ENCODE data around the gene USP8. TPM values are rescaled to one million over a fixed set of nuclear protein-coding genes. Genes with fewer than 3 reads are reported as not detected.

Gene USP8
- total RNA-seq, 2 experiments from 2014 or later = 39.7 to 43.7 TPM

GRCh38 chr15:50426428-50426827, 2.2 kb downstream of the USP8 start:
- Mint-ChIP-seq H3K9me3 (no peaks in the 10 kb centered on the region), H3K4me1 (ENCODE audit: low read depth) (peaks cover 39% of the 10 kb centered on the region), H3K27ac (no peak overlapping the region), H3K36me3 (ENCODE audit: low read depth) (peaks cover 11% of the 10 kb centered on the region), H3K4me3 (peak overlapping the region; percentile 10), H3K27me3 (no peaks in the 10 kb centered on the region)
- DNase-seq (no peak), ATAC-seq (no peak)
- no peak for TF ChIP-seq CTCF (IDR thresholded peaks at IDR 0.05)
- ChIA-PET POLR2A (interaction anchor here (1.3 kb wide), 1 partner anchor 58 kb away, joined by 3 read pairs; no protein-coding TSS in a partner anchor), CTCF (no interaction called here)
- intact Hi-C loops (cut with micrococcal nuclease) = no loop called here

GRCh38 chr15:50431204-50431603, 7.0 kb downstream of the USP8 start:
- peaks cover 26% of the 10 kb centered on the region for H3K36me3 Mint-ChIP-seq (ENCODE audit: low read depth)
- no peaks in the 10 kb centered on the region for H3K9me3 Mint-ChIP-seq
- DNase-seq = no peak
- H3K4me1 Mint-ChIP-seq (ENCODE audit: low read depth) = peaks cover 46% of the 10 kb centered on the region
- H3K4me3 Mint-ChIP-seq = no peak overlapping the region
- TF ChIP-seq CTCF (IDR thresholded peaks at IDR 0.05) = no peak
- CTCF ChIA-PET = interaction anchor here (0.9 kb wide), 1 partner anchor 19 kb away, joined by 4 read pairs; no protein-coding TSS in a partner anchor
- H3K27ac Mint-ChIP-seq = no peak overlapping the region
- intact Hi-C loops (cut with micrococcal nuclease) = no loop called here
- POLR2A ChIA-PET = no interaction called here
- no peaks in the 10 kb centered on the region for H3K27me3 Mint-ChIP-seq
- ATAC-seq = no peak

GRCh38 chr15:50432230-50432629, 8.0 kb downstream of the USP8 start:
- CTCF ChIA-PET = interaction anchor here (0.9 kb wide), 1 partner anchor 18 kb away, joined by 4 read pairs; no protein-coding TSS in a partner anchor
- Mint-ChIP-seq H3K27me3 (no peaks in the 10 kb centered on the region), H3K9me3 (no peaks in the 10 kb centered on the region), H3K27ac (no peak overlapping the region), H3K4me1 (ENCODE audit: low read depth) (peaks cover 41% of the 10 kb centered on the region), H3K36me3 (ENCODE audit: low read depth) (peaks cover 20% of the 10 kb centered on the region), H3K4me3 (no peak overlapping the region)
- intact Hi-C loops (cut with micrococcal nuclease) = no loop called here
- ATAC-seq = no peak
- POLR2A ChIA-PET = no interaction called here
- no peak for TF ChIP-seq CTCF (IDR thresholded peaks at IDR 0.05)
- DNase-seq = no peak

- TF ChIP-seq CTCF (IDR thresholded peaks at IDR 0.05) = no peak
- CTCF ChIA-PET = no interaction called here
- no peaks in the 10 kb centered on the region for H3K27me3 Mint-ChIP-seq
- H3K4me1 Mint-ChIP-seq (ENCODE audit: low read depth) = peaks cover 24% of the 10 kb centered on the region
- H3K27ac Mint-ChIP-seq = peak overlapping the region; percentile 21
- no peak overlapping the region for H3K4me3 Mint-ChIP-seq
- H3K36me3 Mint-ChIP-seq (ENCODE audit: low read depth) = peaks cover 27% of the 10 kb centered on the region
- intact Hi-C loops (cut with micrococcal nuclease) = no loop called here
- DNase-seq = no peak
- ATAC-seq = no peak
- POLR2A ChIA-PET = interaction anchor here (1.0 kb wide), 1 partner anchor 81 kb away, joined by 3 read pairs; the partner anchor contains the start of gene GABPB1
- no peaks in the 10 kb centered on the region for H3K9me3 Mint-ChIP-seq
Observed at GRCh38 chr15:50435772-50436171, 11.6 kb downstream of the USP8 start.

- no peak overlapping the region for H3K4me3 Mint-ChIP-seq
- H3K4me1 Mint-ChIP-seq (ENCODE audit: low read depth) = peaks cover 15% of the 10 kb centered on the region
- ATAC-seq (no peak), DNase-seq (no peak)
- CTCF ChIA-PET = no interaction called here
- H3K27ac Mint-ChIP-seq = no peak overlapping the region
- intact Hi-C loops (cut with micrococcal nuclease) = no loop called here
- no peak for TF ChIP-seq CTCF (IDR thresholded peaks at IDR 0.05)
- POLR2A ChIA-PET = interaction anchor here (1.7 kb wide), 1 partner anchor 10 kb away, joined by 3 read pairs; no protein-coding TSS in a partner anchor
- no peaks in the 10 kb centered on the region for H3K27me3 Mint-ChIP-seq
- H3K36me3 Mint-ChIP-seq (ENCODE audit: low read depth) = peaks cover 27% of the 10 kb centered on the region
- H3K9me3 Mint-ChIP-seq = no peaks in the 10 kb centered on the region
Observed at GRCh38 chr15:50438251-50438650, 14.0 kb downstream of the USP8 start.

Measured in activated CD8-positive, alpha-beta T cell treated with anti-CD3 and anti-CD28 coated beads for 36 hours (primary cell).